Measurements from ENCODE around the gene NHEJ1.

The NHEJ1 gene

GRCh38 chr2:219089330-219089729, 71.3 kb downstream of the NHEJ1 start:
- Histone ChIP-seq H3K4me1 (ENCODE audit: insufficient read depth, low read length) (peaks cover 5% of the 10 kb centered on the region; the same call in 1 of the 2 replicates), H3K4me3 (ENCODE audit: low read length) (no peak overlapping the region), H3K9me3 (ENCODE audit: insufficient read depth, low read depth, low read length) (no peaks in the 10 kb centered on the region), H3K36me3 (ENCODE audit: insufficient read depth, low read depth, low read length) (no peaks in the 10 kb centered on the region; the same call in 1 of the 2 replicates), H3K9ac (ENCODE audit: low read depth, low read length) (no peak overlapping the region), H3K27me3 (ENCODE audit: insufficient read depth, low read length) (no peaks in the 10 kb centered on the region), H3K27ac (ENCODE audit: low read length) (no peak overlapping the region)

- H3K9me3 ChIP-seq (ENCODE audit: insufficient read depth, low read depth, low read length) = no peaks in the 10 kb centered on the region
- no peaks in the 10 kb centered on the region for H3K36me3 ChIP-seq (ENCODE audit: insufficient read depth, low read depth, low read length)
- H3K4me1 ChIP-seq (ENCODE audit: insufficient read depth, low read length) = peaks cover 5% of the 10 kb centered on the region; the same call in 1 of the 2 replicates
- no peak overlapping the region for H3K27ac ChIP-seq (ENCODE audit: low read length)
- H3K4me3 ChIP-seq (ENCODE audit: low read length) = no peak overlapping the region
- H3K9ac ChIP-seq (ENCODE audit: low read depth, low read length) = no peak overlapping the region
- no peaks in the 10 kb centered on the region for H3K27me3 ChIP-seq (ENCODE audit: insufficient read depth, low read length)
Measured at GRCh38 chr2:219087848-219088247, 72.8 kb downstream of the NHEJ1 start.

- H3K9me3 ChIP-seq (ENCODE audit: insufficient read depth, low read depth, low read length) = no peaks in the 10 kb centered on the region
- no peak overlapping the region for H3K27ac ChIP-seq (ENCODE audit: low read length)
- no peak overlapping the region for H3K4me3 ChIP-seq (ENCODE audit: low read length)
- H3K9ac ChIP-seq (ENCODE audit: low read depth, low read length) = no peak overlapping the region
- H3K4me1 ChIP-seq (ENCODE audit: insufficient read depth, low read length) = peaks cover 5% of the 10 kb centered on the region; the same call in 1 of the 2 replicates
- no peaks in the 10 kb centered on the region for H3K36me3 ChIP-seq (ENCODE audit: insufficient read depth, low read depth, low read length)
- no peaks in the 10 kb centered on the region for H3K27me3 ChIP-seq (ENCODE audit: insufficient read depth, low read length)
Measured at GRCh38 chr2:219087361-219087760, 73.3 kb downstream of the NHEJ1 start.

- Histone ChIP-seq H3K36me3 (ENCODE audit: insufficient read depth, low read depth, low read length) (no peaks in the 10 kb centered on the region), H3K9me3 (ENCODE audit: insufficient read depth, low read depth, low read length) (no peaks in the 10 kb centered on the region), H3K9ac (ENCODE audit: low read depth, low read length) (no peak overlapping the region), H3K4me3 (ENCODE audit: low read length) (no peak overlapping the region), H3K27me3 (ENCODE audit: insufficient read depth, low read length) (no peaks in the 10 kb centered on the region), H3K27ac (ENCODE audit: low read length) (no peak overlapping the region), H3K4me1 (ENCODE audit: insufficient read depth, low read length) (peaks cover 5% of the 10 kb centered on the region; the same call in 1 of the 2 replicates)
Measured at GRCh38 chr2:219086196-219086595, 74.4 kb downstream of the NHEJ1 start.

- Histone ChIP-seq H3K4me1 (ENCODE audit: insufficient read depth, low read length) (peaks cover 5% of the 10 kb centered on the region; the same call in 1 of the 2 replicates), H3K27ac (ENCODE audit: low read length) (no peak overlapping the region), H3K9ac (ENCODE audit: low read depth, low read length) (no peak overlapping the region), H3K4me3 (ENCODE audit: low read length) (no peak overlapping the region), H3K27me3 (ENCODE audit: insufficient read depth, low read length) (no peaks in the 10 kb centered on the region), H3K36me3 (ENCODE audit: insufficient read depth, low read depth, low read length) (no peaks in the 10 kb centered on the region), H3K9me3 (ENCODE audit: insufficient read depth, low read depth, low read length) (no peaks in the 10 kb centered on the region)
Measured at GRCh38 chr2:219084791-219085190, 75.8 kb downstream of the NHEJ1 start.

- Histone ChIP-seq H3K27me3 (ENCODE audit: insufficient read depth, low read length) (no peaks in the 10 kb centered on the region), H3K27ac (ENCODE audit: low read length) (no peak overlapping the region), H3K4me3 (ENCODE audit: low read length) (no peak overlapping the region), H3K9me3 (ENCODE audit: insufficient read depth, low read depth, low read length) (no peaks in the 10 kb centered on the region), H3K4me1 (ENCODE audit: insufficient read depth, low read length) (peaks cover 4% of the 10 kb centered on the region; the same call in 1 of the 2 replicates), H3K36me3 (ENCODE audit: insufficient read depth, low read depth, low read length) (no peaks in the 10 kb centered on the region), H3K9ac (ENCODE audit: low read depth, low read length) (no peak overlapping the region)
Measured at GRCh38 chr2:219082332-219082958, 78.2 kb downstream of the NHEJ1 start.

GRCh38 chr2:219081701-219082331, 78.8 kb downstream of the NHEJ1 start:
- H3K27ac ChIP-seq (ENCODE audit: low read length) = no peak overlapping the region
- H3K9ac ChIP-seq (ENCODE audit: low read depth, low read length) = no peak overlapping the region
- no peaks in the 10 kb centered on the region for H3K27me3 ChIP-seq (ENCODE audit: insufficient read depth, low read length)
- H3K9me3 ChIP-seq (ENCODE audit: insufficient read depth, low read depth, low read length) = no peaks in the 10 kb centered on the region
- H3K36me3 ChIP-seq (ENCODE audit: insufficient read depth, low read depth, low read length) = peaks cover 6% of the 10 kb centered on the region; the same call in 1 of the 2 replicates
- no peak overlapping the region for H3K4me3 ChIP-seq (ENCODE audit: low read length)
- H3K4me1 ChIP-seq (ENCODE audit: insufficient read depth, low read length) = no peaks in the 10 kb centered on the region

- H3K27ac ChIP-seq (ENCODE audit: low read length) = no peak overlapping the region
- H3K36me3 ChIP-seq (ENCODE audit: insufficient read depth, low read depth, low read length) = peaks cover 11% of the 10 kb centered on the region; the same call in 1 of the 2 replicates
- H3K4me3 ChIP-seq (ENCODE audit: low read length) = no peak overlapping the region
- H3K9me3 ChIP-seq (ENCODE audit: insufficient read depth, low read depth, low read length) = no peaks in the 10 kb centered on the region
- no peak overlapping the region for H3K9ac ChIP-seq (ENCODE audit: low read depth, low read length)
- no peaks in the 10 kb centered on the region for H3K27me3 ChIP-seq (ENCODE audit: insufficient read depth, low read length)
- H3K4me1 ChIP-seq (ENCODE audit: insufficient read depth, low read length) = no peaks in the 10 kb centered on the region
Measured at GRCh38 chr2:219081096-219081495, 79.5 kb downstream of the NHEJ1 start.

- no peak overlapping the region for H3K4me3 ChIP-seq (ENCODE audit: low read length)
- no peak overlapping the region for H3K9ac ChIP-seq (ENCODE audit: low read depth, low read length)
- no peaks in the 10 kb centered on the region for H3K4me1 ChIP-seq (ENCODE audit: insufficient read depth, low read length)
- peaks cover 18% of the 10 kb centered on the region; the same call in 1 of the 2 replicates for H3K36me3 ChIP-seq (ENCODE audit: insufficient read depth, low read depth, low read length)
- no peaks in the 10 kb centered on the region for H3K27me3 ChIP-seq (ENCODE audit: insufficient read depth, low read length)
- H3K27ac ChIP-seq (ENCODE audit: low read length) = no peak overlapping the region
- H3K9me3 ChIP-seq (ENCODE audit: insufficient read depth, low read depth, low read length) = no peaks in the 10 kb centered on the region
Measured at GRCh38 chr2:219079417-219079816, 81.2 kb downstream of the NHEJ1 start.

GRCh38 chr2:219078951-219079350, 81.7 kb downstream of the NHEJ1 start:
- no peak overlapping the region for H3K4me3 ChIP-seq (ENCODE audit: low read length)
- no peaks in the 10 kb centered on the region for H3K9me3 ChIP-seq (ENCODE audit: insufficient read depth, low read depth, low read length)
- 0 out of 2 replicates have a peak, but pooled peaks cover 1% of the 10 kb centered on the region for H3K4me1 ChIP-seq (ENCODE audit: insufficient read depth, low read length)
- H3K27ac ChIP-seq (ENCODE audit: low read length) = no peak overlapping the region
- peaks cover 18% of the 10 kb centered on the region; the same call in 1 of the 2 replicates for H3K36me3 ChIP-seq (ENCODE audit: insufficient read depth, low read depth, low read length)
- H3K9ac ChIP-seq (ENCODE audit: low read depth, low read length) = no peak overlapping the region
- H3K27me3 ChIP-seq (ENCODE audit: insufficient read depth, low read length) = no peaks in the 10 kb centered on the region

- no peaks in the 10 kb centered on the region for H3K9me3 ChIP-seq (ENCODE audit: insufficient read depth, low read depth, low read length)
- peaks cover 18% of the 10 kb centered on the region; the same call in 1 of the 2 replicates for H3K36me3 ChIP-seq (ENCODE audit: insufficient read depth, low read depth, low read length)
- H3K4me1 ChIP-seq (ENCODE audit: insufficient read depth, low read length) = 0 out of 2 replicates have a peak, but pooled peaks cover 2% of the 10 kb centered on the region
- H3K9ac ChIP-seq (ENCODE audit: low read depth, low read length) = no peak overlapping the region
- no peak overlapping the region for H3K4me3 ChIP-seq (ENCODE audit: low read length)
- no peaks in the 10 kb centered on the region for H3K27me3 ChIP-seq (ENCODE audit: insufficient read depth, low read length)
- H3K27ac ChIP-seq (ENCODE audit: low read length) = no peak overlapping the region
Measured at GRCh38 chr2:219078126-219078525, 82.5 kb downstream of the NHEJ1 start.

- Histone ChIP-seq H3K4me3 (ENCODE audit: low read length) (no peak overlapping the region), H3K27me3 (ENCODE audit: insufficient read depth, low read length) (no peaks in the 10 kb centered on the region), H3K9me3 (ENCODE audit: insufficient read depth, low read depth, low read length) (no peaks in the 10 kb centered on the region), H3K27ac (ENCODE audit: low read length) (no peak overlapping the region), H3K36me3 (ENCODE audit: insufficient read depth, low read depth, low read length) (peaks cover 18% of the 10 kb centered on the region; the same call in 1 of the 2 replicates), H3K9ac (ENCODE audit: low read depth, low read length) (no peak overlapping the region), H3K4me1 (ENCODE audit: insufficient read depth, low read length) (0 out of 2 replicates have a peak, but pooled peaks cover 2% of the 10 kb centered on the region)
Measured at GRCh38 chr2:219076253-219076652, 84.4 kb downstream of the NHEJ1 start.
